ENCODE results near the gene GTPBP1. TPM values are rescaled to one million over a fixed set of nuclear protein-coding genes. Genes with fewer than 3 reads are reported as not detected.

The GTPBP1 gene
- total RNA-seq, 1 donor, result 35.4 TPM

GRCh38 chr22:38721551-38721950 lies 15.8 kb downstream of the GTPBP1 start:
- H3K4me3 ChIP-seq (ENCODE audit: low read depth, low read length), result no peak overlapping the region
- DNase-seq (ENCODE audit: low read depth), result no peak
- no peak for TF ChIP-seq CTCF (IDR thresholded peaks at IDR 0.05; ENCODE audit: insufficient read depth, low read depth, low read length)

DNA sequence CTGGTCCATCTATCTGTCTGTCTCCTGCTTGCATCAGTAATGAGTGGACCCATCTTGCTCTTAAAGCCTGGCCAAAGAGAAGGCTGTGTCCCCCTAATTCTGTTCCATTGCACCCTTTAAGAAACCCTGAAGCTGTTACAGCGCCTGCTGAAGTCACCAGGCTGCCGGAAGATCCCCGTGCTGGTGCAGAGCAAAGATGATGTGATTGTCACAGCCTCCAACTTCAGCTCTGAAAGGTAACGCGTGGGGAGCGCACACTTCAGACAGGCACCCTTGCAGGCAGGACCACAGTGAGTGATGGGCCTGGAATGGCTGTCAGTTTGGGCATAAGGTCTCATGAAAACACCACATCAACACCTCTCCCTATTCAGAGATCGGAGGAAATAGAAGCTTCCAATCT lies 18.4 kb downstream of the GTPBP1 start:
- DNase-seq (ENCODE audit: low read depth), result no peak
- TF ChIP-seq CTCF (IDR thresholded peaks at IDR 0.05; ENCODE audit: insufficient read depth, low read depth, low read length), result no peak
- no peak overlapping the region for H3K4me3 ChIP-seq (ENCODE audit: low read depth, low read length)

DNA sequence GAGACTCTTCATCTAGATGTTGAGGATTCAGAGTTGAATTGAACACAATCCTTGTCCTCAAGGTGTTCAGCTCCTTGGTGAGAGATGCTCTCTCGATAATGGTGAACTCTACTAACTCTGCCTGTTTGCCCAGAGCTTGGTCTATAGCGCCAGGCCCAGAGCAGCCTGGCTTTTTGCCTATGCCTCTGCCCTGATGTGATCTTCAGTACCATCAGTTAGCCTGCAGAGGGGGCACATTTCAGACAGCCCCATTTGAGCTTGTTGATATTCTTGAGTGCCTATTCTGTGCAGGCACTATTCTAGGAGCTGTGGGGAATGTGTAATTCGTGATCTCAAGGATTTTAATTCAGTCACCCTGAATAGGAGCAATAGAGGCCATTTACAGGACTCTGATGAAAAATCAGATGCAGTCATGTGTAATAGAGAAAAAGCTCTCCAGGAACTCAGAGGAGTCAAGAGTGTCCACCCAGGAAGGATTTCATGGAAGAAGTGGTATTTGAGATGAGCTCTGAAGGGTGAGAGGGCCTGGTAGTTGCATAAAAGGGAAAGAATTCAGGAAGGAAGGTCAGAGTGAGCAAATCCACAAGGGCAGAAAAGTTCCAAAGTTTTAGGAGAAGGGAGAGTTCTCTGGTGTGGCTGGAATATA lies 19.3 kb downstream of the GTPBP1 start:
- peak; percentile 35 for DNase-seq (ENCODE audit: low read depth)
- H3K4me3 ChIP-seq (ENCODE audit: low read depth, low read length), result no peak overlapping the region
- peak; percentile 59 for TF ChIP-seq CTCF (IDR thresholded peaks at IDR 0.05; ENCODE audit: insufficient read depth, low read depth, low read length)

- no peak for TF ChIP-seq CTCF (IDR thresholded peaks at IDR 0.05; ENCODE audit: insufficient read depth, low read depth, low read length)
- no peak for DNase-seq (ENCODE audit: low read depth)
- no peak overlapping the region for H3K4me3 ChIP-seq (ENCODE audit: low read depth, low read length)
These were observed 20.3 kb downstream of the GTPBP1 start for GRCh38 chr22:38725900-38726655.

GRCh38 chr22:38727123-38727522 lies 21.4 kb downstream of the GTPBP1 start:
- H3K4me3 ChIP-seq (ENCODE audit: low read depth, low read length), result no peak overlapping the region
- no peak for TF ChIP-seq CTCF (IDR thresholded peaks at IDR 0.05; ENCODE audit: insufficient read depth, low read depth, low read length)
- DNase-seq (ENCODE audit: low read depth), result no peak

DNA sequence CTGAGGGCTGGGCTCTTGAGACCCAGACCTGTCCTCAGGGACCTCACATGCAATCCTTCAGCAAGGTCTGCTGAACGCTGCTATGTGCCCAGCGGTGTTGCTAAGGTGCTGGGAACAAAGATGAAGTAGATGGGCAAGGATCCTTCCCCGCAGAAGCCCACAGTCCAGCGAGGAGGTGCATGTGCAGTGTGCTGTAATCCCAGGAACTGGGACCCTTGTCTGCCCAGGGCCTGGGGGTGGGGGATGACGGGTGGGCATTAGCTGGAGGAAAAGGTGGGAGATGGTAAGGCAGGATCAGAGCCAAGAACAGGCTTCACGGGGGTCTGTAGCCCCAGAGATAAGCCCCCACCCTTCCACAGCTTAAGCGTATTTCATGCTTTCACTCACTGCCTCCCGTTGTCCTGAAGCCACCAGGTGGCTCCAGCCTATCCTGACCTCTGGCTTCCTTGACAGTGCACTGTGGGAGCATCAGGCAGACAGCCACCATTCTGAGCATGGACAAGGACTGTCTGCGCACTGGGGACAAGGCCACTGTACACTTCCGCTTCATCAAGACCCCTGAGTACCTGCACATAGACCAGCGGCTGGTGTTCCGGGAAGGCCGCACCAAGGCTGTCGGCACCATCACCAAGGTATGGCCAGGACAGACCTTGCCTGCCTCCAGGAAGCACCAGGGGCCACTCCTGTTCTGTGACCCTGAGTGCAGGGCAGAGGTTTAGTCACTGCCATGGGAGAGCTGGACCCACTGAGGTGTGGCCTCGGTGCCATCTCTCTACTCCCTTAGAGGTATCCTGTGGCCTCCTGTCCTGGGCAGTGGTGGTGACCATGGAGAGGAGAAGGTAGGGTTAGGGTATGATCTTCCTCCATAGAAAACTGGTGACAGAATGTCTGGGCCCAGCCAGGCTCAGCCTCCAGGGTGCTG lies 22.0 kb downstream of the GTPBP1 start:
- no peak overlapping the region for H3K4me3 ChIP-seq (ENCODE audit: low read depth, low read length)
- TF ChIP-seq CTCF (IDR thresholded peaks at IDR 0.05; ENCODE audit: insufficient read depth, low read depth, low read length), result no peak
- no peak for DNase-seq (ENCODE audit: low read depth)

Data from fibroblast of villous mesenchyme (primary cell).